Tongue (tissue), 2 donors: ENCODE measurements around the gene ID1. TPM values are rescaled to one million over a fixed set of nuclear protein-coding genes. Genes with fewer than 3 reads are reported as not detected.
A peak's percentile ranks its signal among the peaks of the same experiment; 100 is the strongest.

Source experiments
- DNase-seq: peaks from one replicate; pipeline ENCODE4 v3.0.0-alpha.2; 2015
- total RNA-seq: library from RNA; depleted of rRNA; stranded (reverse); fragments of >200 nt; gene quantifications from one replicate; pipeline ENCODE4 v1.2.3, GENCODE V29; 2014

Gene ID1
- total RNA-seq: 94.2 TPM

GRCh38 chr20:31605031-31605901 lies at the start of gene ID1:
ID1 (plus strand) TSS chr20:31605289; CDS start chr20:31605388, 99 bp downstream.
- DNase-seq: peak; percentile 99

GRCh38 chr20:31559704-31560093 lies 45.4 kb upstream of the ID1 start:
- DNase-seq: no peak

GRCh38 chr20:31560094-31560745 lies 44.9 kb upstream of the ID1 start:
- DNase-seq: peak; percentile 74

GRCh38 chr20:31560746-31561598 lies 44.1 kb upstream of the ID1 start:
- no peak for DNase-seq

- DNase-seq: no peak
These were observed 42.8 kb upstream of the ID1 start for GRCh38 chr20:31562241-31562640.

GRCh38 chr20:31564284-31564683 lies 40.8 kb upstream of the ID1 start:
- no peak for DNase-seq

GRCh38 chr20:31565699-31566318 lies 39.3 kb upstream of the ID1 start:
- DNase-seq: no peak

GRCh38 chr20:31566319-31566657 lies 38.8 kb upstream of the ID1 start:
- DNase-seq: no peak

- DNase-seq: peak; percentile 28
These were observed 38.3 kb upstream of the ID1 start for GRCh38 chr20:31566658-31567379.

- no peak for DNase-seq
These were observed 37.7 kb upstream of the ID1 start for GRCh38 chr20:31567380-31567720.

GRCh38 chr20:31568041-31568731 lies 36.9 kb upstream of the ID1 start:
- no peak for DNase-seq

- no peak for DNase-seq
These were observed 36.3 kb upstream of the ID1 start for GRCh38 chr20:31568773-31569162.

GRCh38 chr20:31569163-31570020 lies 35.7 kb upstream of the ID1 start:
- peak; percentile 76 for DNase-seq

GRCh38 chr20:31570021-31570463 lies 35.0 kb upstream of the ID1 start:
- no peak for DNase-seq

GRCh38 chr20:31570735-31571617 lies 34.1 kb upstream of the ID1 start:
- peak; percentile 61 for DNase-seq

- no peak for DNase-seq
These were observed 32.9 kb upstream of the ID1 start for GRCh38 chr20:31572042-31572700.

GRCh38 chr20:31572701-31573554 lies 32.2 kb upstream of the ID1 start:
- peak; percentile 97 for DNase-seq
